ENCODE results near the gene RBM41.
"Not testable (repeated sequence)": the region's sequence is repeated elsewhere in the genome, so short reads cannot be mapped to it uniquely, and the experiment has no call there.

RBM41 gene

DNA sequence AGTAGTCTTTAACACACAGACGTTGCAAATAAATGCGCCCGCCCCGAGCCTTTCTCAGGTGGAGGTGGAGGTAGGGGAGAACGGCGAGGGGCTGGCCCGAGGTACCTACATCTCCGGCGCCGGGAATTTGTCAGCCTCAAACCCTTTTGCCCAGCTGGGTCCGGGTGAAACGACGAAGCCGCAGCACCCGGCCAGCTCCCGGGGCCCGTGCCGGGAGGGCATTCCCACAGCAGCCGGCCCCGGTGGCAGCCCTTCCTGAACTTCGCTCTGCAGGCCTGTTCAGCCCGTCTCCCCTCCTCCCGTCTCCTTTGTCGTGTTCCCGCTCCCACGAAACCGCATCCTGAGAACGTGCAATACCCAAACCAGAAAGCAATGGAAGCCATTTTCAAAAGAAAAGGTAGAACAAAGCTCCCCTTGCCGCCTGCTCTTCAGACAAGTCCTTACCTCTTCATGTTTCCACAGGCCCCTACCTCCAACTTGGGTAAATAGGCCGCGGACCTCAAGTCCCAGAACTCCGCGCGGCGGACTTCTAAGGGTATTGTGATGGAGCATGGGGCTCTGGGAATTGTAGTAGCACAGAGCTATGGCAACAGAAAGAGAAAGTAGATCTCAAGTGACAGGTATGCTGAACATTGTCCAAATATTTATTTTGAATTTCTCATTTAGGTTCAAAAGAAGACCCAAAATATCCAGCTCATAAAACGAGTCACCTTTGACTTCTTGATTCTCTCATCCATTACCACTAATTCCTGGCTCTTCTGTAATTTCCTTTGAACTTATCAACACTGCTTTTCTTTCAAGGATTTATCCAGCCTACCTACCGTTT is at the start of gene RBM41:
TSS of gene RBM41 (minus strand) at position 501 of the 826 bp plus-strand sequence. CDS start at position 452, 49 bp downstream.
- TF ChIP-seq CTCF (IDR thresholded peaks at IDR 0.05; ENCODE audit: low read depth, low read length), result no peak
- H3K4me3 ChIP-seq (replicated peaks in 1 of 2; ENCODE audit: low read depth in 2 of 2, low read length in 2 of 2), result peak within 1 kb of the TSS; percentile 59 to 65
- DNase-seq (ENCODE audit: low read depth in 2 of 2), result peak; percentile 78 to 79

DNA sequence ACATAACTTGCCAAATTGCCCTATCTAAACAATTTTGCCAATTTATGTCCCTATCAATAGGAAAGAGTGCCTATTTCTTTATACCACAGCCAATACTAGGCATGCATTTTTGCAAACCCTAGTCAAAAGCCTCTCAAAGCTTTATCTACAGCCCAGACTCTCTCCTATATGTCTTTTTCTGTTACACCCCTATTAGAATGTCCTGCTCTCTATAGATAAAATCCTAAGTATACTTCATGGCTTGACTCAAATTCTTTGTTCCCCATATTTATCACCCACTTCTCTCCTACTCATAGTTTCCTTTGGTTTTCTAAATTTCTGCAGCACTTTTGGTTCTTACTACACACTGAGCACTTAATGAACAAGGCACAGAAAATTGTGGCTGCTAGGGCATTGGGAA is 49.6 kb upstream of the RBM41 start:
- DNase-seq (ENCODE audit: low read depth in 2 of 2), result no peak
- no peak overlapping the region for H3K4me3 ChIP-seq (replicated peaks in 1 of 2; ENCODE audit: low read depth in 2 of 2, low read length in 2 of 2)
- no peak for TF ChIP-seq CTCF (IDR thresholded peaks at IDR 0.05; ENCODE audit: low read depth, low read length)

GRCh38 chrX:107167163-107167921 is 48.7 kb upstream of the RBM41 start:
- no peak overlapping the region for H3K4me3 ChIP-seq (replicated peaks in 1 of 2; ENCODE audit: low read depth in 2 of 2, low read length in 2 of 2)
- TF ChIP-seq CTCF (IDR thresholded peaks at IDR 0.05; ENCODE audit: low read depth, low read length), result no peak
- no peak for DNase-seq (ENCODE audit: low read depth in 2 of 2)

DNA sequence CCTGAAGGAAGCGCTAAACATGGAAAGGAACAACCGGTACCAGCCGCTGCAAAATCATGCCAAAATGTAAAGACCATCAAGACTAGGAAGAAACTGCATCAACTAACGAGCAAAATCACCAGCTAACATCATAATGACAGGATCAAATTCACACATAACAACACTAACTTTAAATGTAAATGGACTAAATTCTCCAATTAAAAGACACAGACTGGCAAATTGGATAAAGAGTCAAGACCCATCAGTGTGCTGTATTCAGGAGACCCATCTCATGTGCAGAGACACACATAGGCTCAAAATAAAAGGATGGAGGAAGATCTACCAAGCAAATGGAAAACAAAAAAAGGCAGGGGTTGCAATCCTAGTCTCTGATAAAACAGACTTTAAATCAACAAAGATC is 39.0 kb upstream of the RBM41 start:
- DNase-seq (ENCODE audit: low read depth in 2 of 2); H3K4me3 ChIP-seq (replicated peaks in 1 of 2; ENCODE audit: low read depth in 2 of 2, low read length in 2 of 2): not testable (repeated sequence)

- not testable (repeated sequence) for H3K4me3 ChIP-seq (replicated peaks in 1 of 2; ENCODE audit: low read depth in 2 of 2, low read length in 2 of 2); DNase-seq (ENCODE audit: low read depth in 2 of 2)
These were observed 37.2 kb upstream of the RBM41 start for GRCh38 chrX:107155621-107156430.

- no peak for TF ChIP-seq CTCF (IDR thresholded peaks at IDR 0.05; ENCODE audit: low read depth, low read length)
- H3K4me3 ChIP-seq (replicated peaks in 1 of 2; ENCODE audit: low read depth in 2 of 2, low read length in 2 of 2), result no peak overlapping the region
These were observed 36.4 kb upstream of the RBM41 start for GRCh38 chrX:107154787-107155620.

DNA sequence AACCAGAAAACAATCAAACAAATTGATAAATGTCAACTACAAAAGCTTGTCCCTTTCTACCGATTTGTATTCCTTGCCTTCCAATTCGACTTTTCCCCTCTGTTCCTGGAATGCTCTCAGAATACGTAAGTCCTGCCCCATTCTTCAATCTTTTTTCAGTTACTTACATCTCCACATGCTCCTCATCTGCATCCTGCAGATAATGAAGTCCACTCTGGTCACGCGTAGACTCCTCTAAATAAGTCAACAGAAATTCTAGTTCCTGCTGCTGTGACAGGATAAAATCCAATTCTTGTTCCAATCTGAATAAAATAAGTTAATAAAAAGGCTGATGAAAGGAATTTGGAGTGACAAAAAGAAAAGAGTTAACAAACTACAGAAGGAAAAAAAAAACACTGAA is 34.4 kb upstream of the RBM41 start:
- TF ChIP-seq CTCF (IDR thresholded peaks at IDR 0.05; ENCODE audit: low read depth, low read length), result no peak
- no peak overlapping the region for H3K4me3 ChIP-seq (replicated peaks in 1 of 2; ENCODE audit: low read depth in 2 of 2, low read length in 2 of 2)
- DNase-seq (ENCODE audit: low read depth in 2 of 2), result no peak

More at GRCh38 chrX:107154787-107155620, 36.4 kb upstream of the RBM41 start:
- DNase-seq (ENCODE audit: low read depth in 2 of 2), result peak; percentile 3 to 5
